Aorta (tissue), 5 donors: ENCODE data around the gene HNF4A. TPM values are rescaled to one million over a fixed set of nuclear protein-coding genes. Genes with fewer than 3 reads are reported as not detected.

ENCODE experiments used
- ATAC-seq: fragments of 200-7000 bp; cut with Tn5 transposase; one replicate; pipeline ENCODE4 v1.9.1; 2022; ENCODE audit warnings: moderate library complexity; ENCODE audit not compliant: low FRiP score
- DNase-seq, 2 donors: peaks; one replicate each; pipeline ENCODE4 v3.0.0-alpha.2; 2020
- H3K27ac ChIP-seq, 2 donors: one replicate each; pipeline ENCODE4 v1.5.1; 2013; ENCODE audit warnings: low read length in 2 of 2, mild to moderate bottlenecking in 2 of 2, moderate library complexity in 2 of 2, control low read depth in 1 of 2, inconsistent platforms in 1 of 2, low read depth in 1 of 2
- H3K27me3 ChIP-seq, 2 donors: one replicate each; pipeline ENCODE4 v1.6.1; 2013; ENCODE audit warnings: control low read depth in 1 of 2, low read length in 1 of 2, mild to moderate bottlenecking in 1 of 2, moderate library complexity in 1 of 2; ENCODE audit not compliant: insufficient read depth in 2 of 2, control insufficient read depth in 1 of 2
- H3K36me3 ChIP-seq, 2 donors: one replicate each; pipeline ENCODE4 v1.6.1; 2013; ENCODE audit warnings: control low read depth in 1 of 2, low read length in 1 of 2, mild to moderate bottlenecking in 1 of 2; ENCODE audit not compliant: insufficient read depth in 2 of 2, control insufficient read depth in 1 of 2
- H3K4me1 ChIP-seq, 2 donors: one replicate each; pipeline ENCODE4 v1.6.1; 2013; ENCODE audit warnings: low read length in 2 of 2, control low read depth in 1 of 2, mild to moderate bottlenecking in 1 of 2, moderate library complexity in 1 of 2; ENCODE audit not compliant: insufficient read depth in 2 of 2, control insufficient read depth in 1 of 2
- H3K4me3 ChIP-seq, 2 donors: one replicate each; pipeline ENCODE4 v1.5.1; 2013; ENCODE audit warnings: low read length in 2 of 2, control low read depth in 1 of 2, mild to moderate bottlenecking in 1 of 2
- H3K9me3 ChIP-seq: one replicate; pipeline ENCODE4 v1.6.1; 2013; ENCODE audit warnings: mild to moderate bottlenecking, low read length; ENCODE audit not compliant: control insufficient read depth
- WGBS, 2 donors: extraction: QIAGEN DNeasy Blood & Tissue Kit; methylation state at CpG; one replicate each; pipeline ENCODE4 v1.1.7; 2013; 5-methylcytosine and 5-hydroxymethylcytosine counted together
- intact Hi-C, 2 donors: fragments of 100-400 bp; cut with DNase I; formaldehyde crosslinking; loops; one replicate each; pipeline versions ENCODE4 v1.14.2 to v1.15.0; 2022
- microRNA-seq, 2 donors: library from miRNA; unstranded; fragments of <30 nt; microRNA quantifications; one replicate each; pipeline ENCODE4 v1.2.0, GENCODE V29; 2020
- polyA plus RNA-seq, 2 donors: library from polyadenylated mRNA; stranded (reverse); fragments of 200-250 nt; gene quantifications; one replicate each; pipeline ENCODE4 v1.2.3, GENCODE V29; 2013
- total RNA-seq, 2 donors: library from RNA; stranded (reverse); fragmentation: NEBNext Ultra II Directional; extraction: Animal tissue kit (Norgen Biotek cat#: 25700); gene quantifications; one replicate each; pipeline ENCODE4 v1.2.1, GENCODE V29; 2021
- donor health status: healthy with polysubstance abuse.
- donor health status: Bipolar disorder and iron deficiency.
- donor health status: DM: no; HTN: no; CAD: no.
- donor health status: DM: no; HTN: no; CAD: no.
- donor health status: DM: yes; HTN: yes; CAD: no.

The HNF4A gene
- total and polyA plus RNA-seq, 4 donors = 0.05 to 11.8 TPM; not detected in 2

GRCh38 chr20:44479643-44480042 is 124.1 kb downstream of the HNF4A start:
- ATAC-seq (no peak), DNase-seq (no peak)
- WGBS, 2 donors = 72 to 76% methylated on average over 5 of the region's 5 CpGs
- no peak overlapping the region for H3K27ac ChIP-seq
- no peak overlapping the region for H3K4me3 ChIP-seq
- no peaks in the 10 kb centered on the region for H3K4me1 ChIP-seq
- peaks cover 0 to 5% of the 10 kb centered on the region in 2 donors for H3K36me3 ChIP-seq
- H3K27me3 ChIP-seq = no peaks in the 10 kb centered on the region
- H3K9me3 ChIP-seq = no peaks in the 10 kb centered on the region
- intact Hi-C loops = loop anchor here (5.0 kb wide), 2 partner anchors 43 to 133 kb away; partner anchors contain the start of gene SERINC3 (in 1 of the 2)

DNA sequence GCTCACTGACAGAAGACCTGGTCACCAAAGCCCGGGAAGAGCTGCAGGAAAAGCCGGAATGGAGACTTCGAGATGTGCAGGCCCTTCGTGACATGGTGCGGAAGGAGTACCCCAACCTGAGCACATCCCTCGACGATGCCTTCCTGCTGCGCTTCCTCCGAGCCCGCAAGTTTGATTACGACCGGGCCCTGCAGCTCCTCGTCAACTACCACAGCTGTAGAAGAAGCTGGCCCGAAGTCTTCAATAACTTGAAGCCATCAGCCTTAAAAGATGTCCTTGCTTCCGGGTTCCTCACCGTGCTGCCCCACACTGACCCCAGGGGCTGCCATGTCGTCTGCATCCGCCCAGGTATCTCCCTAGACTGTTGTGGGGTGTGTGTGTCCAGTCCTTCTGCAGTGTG is 124.6 kb downstream of the HNF4A start:
- no peak for DNase-seq
- Histone ChIP-seq H3K9me3 (no peaks in the 10 kb centered on the region), H3K4me1 (no peaks in the 10 kb centered on the region), H3K27me3 (no peaks in the 10 kb centered on the region), H3K36me3 (peaks cover 0 to 5% of the 10 kb centered on the region in 2 donors), H3K4me3 (no peak overlapping the region), H3K27ac (no peak overlapping the region)
- intact Hi-C loops = no loop called here
- 93 to 94% methylated on average over 18 of the region's 18 CpGs for WGBS, 2 donors
- ATAC-seq = no peak

DNA sequence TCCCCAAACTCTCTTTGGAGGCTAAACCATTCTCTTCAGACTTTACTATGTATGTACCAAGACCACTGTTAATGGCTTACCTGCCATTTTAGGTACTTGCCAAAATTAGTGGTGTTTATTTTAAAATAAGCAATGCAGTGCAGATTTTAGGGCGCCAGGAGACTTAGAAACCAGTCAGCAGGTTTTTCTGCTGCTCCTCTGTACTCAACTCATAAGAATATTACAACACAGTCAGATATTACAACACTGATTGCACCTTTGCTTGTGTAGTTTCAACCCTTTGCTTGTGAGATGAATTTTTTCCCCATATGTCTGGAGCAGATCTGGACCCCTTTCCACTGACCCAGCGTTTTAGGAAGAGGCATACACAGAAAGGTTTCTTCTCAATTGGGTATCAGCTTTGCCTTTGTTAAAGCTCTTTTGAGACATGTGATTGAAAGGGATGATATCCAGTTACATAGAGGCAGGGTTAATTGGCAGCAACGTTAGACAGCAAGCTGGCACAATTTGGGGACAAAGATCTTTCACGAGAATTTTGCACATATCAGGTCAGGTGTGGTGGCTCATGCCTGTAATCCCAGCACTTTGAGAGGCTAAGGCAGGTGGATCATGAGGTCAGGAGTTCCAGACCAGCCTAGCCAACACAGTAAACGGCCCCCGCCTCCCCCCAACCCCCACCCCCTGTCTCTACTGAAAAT is 126.4 kb downstream of the HNF4A start:
- no peak for DNase-seq
- intact Hi-C loops = no loop called here
- Histone ChIP-seq H3K4me1 (no peaks in the 10 kb centered on the region), H3K27ac (no peak overlapping the region), H3K9me3 (no peaks in the 10 kb centered on the region), H3K36me3 (peaks cover 0 to 5% of the 10 kb centered on the region in 2 donors), H3K4me3 (no peak overlapping the region), H3K27me3 (no peaks in the 10 kb centered on the region)
- WGBS, 2 donors = 74 to 80% methylated on average over 6 of the region's 6 CpGs
- no peak for ATAC-seq

DNA sequence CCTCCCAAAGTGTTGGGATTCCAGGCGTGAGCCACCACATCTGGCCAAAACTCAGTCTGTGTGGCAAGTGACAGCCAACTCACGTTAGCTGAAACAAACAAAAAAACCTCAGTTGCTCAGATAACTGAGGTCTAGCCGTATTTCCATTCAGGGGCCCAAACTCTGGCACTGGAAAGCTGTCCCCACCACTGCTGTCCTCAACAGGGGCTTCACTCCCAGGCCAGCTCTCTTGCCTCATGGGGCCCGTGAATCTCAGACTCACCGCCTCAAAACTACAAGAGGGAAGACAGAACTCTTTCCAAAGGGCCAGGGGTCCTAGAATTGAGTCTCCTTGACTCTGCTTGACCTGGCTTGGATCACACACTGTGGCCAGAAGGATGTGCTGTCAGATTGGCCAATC is 127.6 kb downstream of the HNF4A start:
- H3K27ac ChIP-seq = no peak overlapping the region
- H3K4me3 ChIP-seq = no peak overlapping the region
- H3K36me3 ChIP-seq = peaks cover 0 to 5% of the 10 kb centered on the region in 2 donors
- DNase-seq (no peak), ATAC-seq (no peak)
- H3K27me3 ChIP-seq = no peaks in the 10 kb centered on the region
- 88% methylated on average over 5 of the region's 5 CpGs for WGBS, 2 donors
- H3K4me1 ChIP-seq = no peaks in the 10 kb centered on the region
- H3K9me3 ChIP-seq = no peaks in the 10 kb centered on the region
- intact Hi-C loops = no loop called here

Small RNA genes within 50 kb of the gene (microRNA-seq; reads per million reads assigned to microRNA genes)
- gene MIR3646 = 0 reads per million in 2 donors

Other genes with a start within 250 kb of the HNF4A start
- gene JPH2, start 168.5 kb upstream of the HNF4A start, total RNA-seq = 100 to 1,000 TPM in 1 of 2 donors, 10 to 100 TPM in 1; 63.3 to 140 TPM
- 10 to 100 TPM; 12.8 to 19.4 TPM for gene JPH2, start 168.5 kb upstream of the HNF4A start, polyA plus RNA-seq
- 10 to 100 TPM; 26.7 to 34.2 TPM for gene OSER1, start 144.9 kb upstream of the HNF4A start, total RNA-seq
- 10 to 100 TPM; 29.2 to 54.1 TPM for gene OSER1, start 144.9 kb upstream of the HNF4A start, polyA plus RNA-seq
- gene GDAP1L1, start 108.4 kb upstream of the HNF4A start, total RNA-seq = not detected
- gene GDAP1L1, start 108.4 kb upstream of the HNF4A start, polyA plus RNA-seq = not detected
- gene FITM2, start 44.5 kb upstream of the HNF4A start, total RNA-seq = 1 to 10 TPM; 6.6 TPM
- 1 to 10 TPM; 2.9 to 3.6 TPM for gene FITM2, start 44.5 kb upstream of the HNF4A start, polyA plus RNA-seq
- not detected for gene R3HDML, start 18.7 kb upstream of the HNF4A start, total RNA-seq
- not detected for gene R3HDML, start 18.7 kb upstream of the HNF4A start, polyA plus RNA-seq
- gene TTPAL, start 120.2 kb downstream of the HNF4A start, total RNA-seq = 10 to 100 TPM in 1 of 2 donors, 1 to 10 TPM in 1; 7.6 to 11.8 TPM
- 1 to 10 TPM; 1.8 to 4.2 TPM for gene TTPAL, start 120.2 kb downstream of the HNF4A start, polyA plus RNA-seq
- 100 to 1,000 TPM; 131 to 134 TPM for gene SERINC3, start 166.4 kb downstream of the HNF4A start, total RNA-seq
- gene SERINC3, start 166.4 kb downstream of the HNF4A start, polyA plus RNA-seq = 10 to 100 TPM; 47.1 to 77.7 TPM
- gene PKIG, start 226.9 kb downstream of the HNF4A start, total RNA-seq = 10 to 100 TPM; 80.9 to 85.0 TPM
- gene PKIG, start 226.9 kb downstream of the HNF4A start, polyA plus RNA-seq = 100 to 1,000 TPM; 190 to 247 TPM